Measurements from ENCODE around the gene TCEA2. TPM values are rescaled to one million over a fixed set of nuclear protein-coding genes. Genes with fewer than 3 reads are reported as not detected.
A peak's percentile ranks its signal among the peaks of the same experiment; 100 is the strongest.
"Not testable (repeated sequence)": the region's sequence is repeated elsewhere in the genome, so short reads cannot be mapped to it uniquely, and the experiment has no call there.

Gene TCEA2
- total and polyA plus RNA-seq, 7 experiments from 2014 or later = 22.2 to 73.2 (median 36.4) TPM

DNA sequence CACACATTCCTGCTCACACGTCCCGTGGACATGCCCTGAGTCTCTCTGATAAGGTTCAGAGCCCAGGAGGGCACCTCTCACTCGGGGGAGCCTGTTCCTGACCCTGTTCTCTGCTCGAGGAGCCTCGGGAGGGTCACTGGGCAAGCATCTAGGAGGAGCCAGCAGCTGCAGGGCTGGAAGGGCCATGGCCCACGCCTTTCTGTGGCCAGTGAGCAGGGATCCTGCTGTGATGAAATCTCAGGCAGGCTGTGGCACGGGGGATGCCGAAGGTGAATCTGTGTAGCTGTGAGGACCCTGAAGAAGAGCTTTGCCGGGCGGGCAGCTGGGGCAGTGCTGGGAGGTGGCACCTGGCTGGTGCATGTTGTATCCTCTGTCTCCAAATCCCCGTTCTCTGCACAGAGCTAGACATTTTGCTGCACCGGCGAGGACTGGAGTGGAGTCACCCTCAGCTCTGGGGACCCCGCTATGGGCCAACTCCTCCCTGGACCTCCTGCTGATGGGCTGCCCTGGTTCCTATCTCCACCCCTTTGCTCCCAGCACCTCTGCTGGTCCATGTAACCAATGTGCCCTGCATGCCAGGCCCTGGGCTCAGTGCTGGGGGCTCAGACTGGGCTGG lies 51.5 kb downstream of the TCEA2 start:
- H3K4me1 Mint-ChIP-seq = peaks cover 0 to 3% (median 0%) of the 10 kb centered on the region in 7 donors
- Histone ChIP-seq H3K27ac (ENCODE audit: low read depth, low read length) (no peak overlapping the region), H3K27me3 (ENCODE audit: control insufficient read depth in 2 of 2, insufficient read depth in 2 of 2, low read length in 2 of 2) (no peaks in the 10 kb centered on the region), H3K36me3 (ENCODE audit: control insufficient read depth in 2 of 3, insufficient read depth in 3 of 3, low read length in 3 of 3) (no peaks in the 10 kb centered on the region), H3K4me1 (ENCODE audit: control insufficient read depth in 2 of 2, insufficient read depth in 2 of 2, low read length in 2 of 2) (no peaks in the 10 kb centered on the region), H3K4me3 (ENCODE audit: low read length) (no peak overlapping the region), H3K9me3 (ENCODE audit: control insufficient read depth in 2 of 3, low read length in 3 of 3) (no peaks in the 10 kb centered on the region)
- DNase-seq (peak in 1 of 9 donors; percentile 18), ATAC-seq (no peak)
- CTCF ChIA-PET = no interaction called here
- H3K27ac Mint-ChIP-seq = peak overlapping the region in 1 of 9 donors; percentile 9
- H3K9me3 Mint-ChIP-seq = no peaks in the 10 kb centered on the region
- intact Hi-C loops (cut with micrococcal nuclease) = no loop called here
- POLR2A ChIA-PET = no interaction called here
- no peaks in the 10 kb centered on the region for H3K27me3 Mint-ChIP-seq
- no peaks in the 10 kb centered on the region for H3K36me3 Mint-ChIP-seq
- H3K4me3 Mint-ChIP-seq = no peak overlapping the region

DNA sequence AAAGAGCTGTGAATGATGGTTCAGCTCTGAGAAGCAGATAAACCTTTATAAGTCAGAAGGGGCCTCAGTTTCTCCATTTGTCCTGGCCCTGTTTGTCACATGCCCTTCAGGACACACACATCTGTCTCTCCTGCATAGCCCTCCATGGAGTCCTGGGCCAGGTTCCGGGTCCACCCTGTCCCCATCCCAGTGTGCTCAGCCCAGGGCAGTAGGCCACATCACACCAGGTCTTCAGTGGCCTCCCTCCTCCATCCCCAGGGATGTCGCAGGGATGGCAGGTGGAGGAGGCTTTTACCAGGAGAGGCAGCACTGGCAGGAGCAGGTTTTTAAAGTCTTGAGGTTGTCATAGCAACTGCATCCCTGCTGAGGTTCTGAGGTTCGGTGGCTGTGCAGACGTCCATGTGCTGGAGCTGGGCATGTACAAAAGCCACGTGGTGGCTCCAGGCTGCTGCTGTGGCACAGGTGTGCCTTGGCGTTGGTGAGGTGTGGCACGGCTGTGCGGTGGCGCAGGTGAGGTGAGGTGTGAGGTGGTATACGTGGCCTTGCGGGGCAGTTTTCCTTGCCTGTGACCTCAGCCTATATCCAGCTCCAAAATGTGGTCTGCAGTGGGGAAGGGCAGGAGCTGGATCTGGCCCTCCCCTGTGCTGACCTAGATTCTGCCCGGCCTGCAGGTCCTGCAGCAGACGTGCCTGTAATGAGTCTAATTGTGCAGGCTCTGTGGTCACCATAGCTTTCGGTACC lies 52.3 kb downstream of the TCEA2 start:
- Mint-ChIP-seq H3K9me3 (peaks cover 0 to 4% (median 0%) of the 10 kb centered on the region in 11 donors), H3K4me1 (peaks cover 0 to 7% (median 6%) of the 10 kb centered on the region in 7 donors), H3K36me3 (no peaks in the 10 kb centered on the region), H3K27me3 (peaks cover 0 to 3% (median 0%) of the 10 kb centered on the region in 5 donors), H3K4me3 (no peak overlapping the region), H3K27ac (no peak overlapping the region)
- Histone ChIP-seq H3K36me3 (ENCODE audit: control insufficient read depth in 2 of 3, insufficient read depth in 3 of 3, low read length in 3 of 3) (no peaks in the 10 kb centered on the region), H3K27me3 (ENCODE audit: control insufficient read depth in 2 of 2, insufficient read depth in 2 of 2, low read length in 2 of 2) (no peaks in the 10 kb centered on the region), H3K4me1 (ENCODE audit: control insufficient read depth in 2 of 2, insufficient read depth in 2 of 2, low read length in 2 of 2) (peaks cover 5 to 6% of the 10 kb centered on the region in 2 donors), H3K9me3 (ENCODE audit: control insufficient read depth in 2 of 3, low read length in 3 of 3) (no peaks in the 10 kb centered on the region), H3K4me3 (ENCODE audit: low read length) (no peak overlapping the region), H3K27ac (ENCODE audit: low read depth, low read length) (no peak overlapping the region)
- ChIA-PET CTCF (interaction anchor here (1.3 kb wide), 1 partner anchor 31 kb away, joined by 3 read pairs; the partner anchor contains the start of gene LKAAEAR1), POLR2A (interaction anchor here (1.0 kb wide), 1 partner anchor 76 kb away, joined by 4 read pairs; no protein-coding TSS in a partner anchor)
- intact Hi-C loops (cut with micrococcal nuclease) = no loop called here
- peak in 1 of 9 donors; percentile 18 for DNase-seq
- no peak for ATAC-seq

DNA sequence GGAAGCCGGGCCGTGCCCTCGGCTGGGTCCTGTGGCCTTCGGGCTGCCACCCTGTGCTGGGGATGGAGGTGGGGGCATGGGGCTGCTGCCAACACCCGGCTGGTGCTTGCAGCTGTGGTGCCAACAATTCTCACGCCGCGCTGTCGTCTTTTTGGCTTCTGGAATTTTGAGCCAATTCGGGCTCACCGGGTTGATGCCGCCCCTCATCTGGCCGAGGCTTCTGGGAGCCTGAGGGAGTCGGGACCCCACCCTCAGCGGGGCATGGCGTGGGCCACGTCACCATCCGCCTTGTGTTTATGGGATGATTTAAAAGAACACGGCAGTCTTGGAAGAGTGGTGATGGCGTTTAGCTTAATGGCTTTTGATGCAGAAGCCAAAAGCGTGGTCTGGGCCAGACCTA lies 53.0 kb downstream of the TCEA2 start:
- Histone ChIP-seq H3K4me3 (ENCODE audit: low read length) (no peak overlapping the region), H3K4me1 (ENCODE audit: control insufficient read depth in 2 of 2, insufficient read depth in 2 of 2, low read length in 2 of 2) (peaks cover 5 to 9% of the 10 kb centered on the region in 2 donors), H3K36me3 (ENCODE audit: control insufficient read depth in 2 of 3, insufficient read depth in 3 of 3, low read length in 3 of 3) (no peaks in the 10 kb centered on the region), H3K27me3 (ENCODE audit: control insufficient read depth in 2 of 2, insufficient read depth in 2 of 2, low read length in 2 of 2) (no peaks in the 10 kb centered on the region), H3K27ac (ENCODE audit: low read depth, low read length) (no peak overlapping the region), H3K9me3 (ENCODE audit: control insufficient read depth in 2 of 3, low read length in 3 of 3) (no peaks in the 10 kb centered on the region)
- Mint-ChIP-seq H3K27me3 (peaks cover 0 to 5% (median 0%) of the 10 kb centered on the region in 5 donors), H3K9me3 (peaks cover 0 to 4% (median 0%) of the 10 kb centered on the region in 11 donors), H3K27ac (peak overlapping the region in 1 of 9 donors; percentile 18), H3K4me1 (peaks cover 0 to 10% (median 8%) of the 10 kb centered on the region in 7 donors), H3K36me3 (no peaks in the 10 kb centered on the region), H3K4me3 (no peak overlapping the region)
- POLR2A ChIA-PET = interaction anchor here (1.0 kb wide), 1 partner anchor 76 kb away, joined by 4 read pairs; no protein-coding TSS in a partner anchor
- ATAC-seq = no peak
- peak in 2 of 9 donors; percentile 1 to 15 for DNase-seq
- intact Hi-C loops (cut with micrococcal nuclease) = no loop called here
- CTCF ChIA-PET = interaction anchor here (1.3 kb wide), 1 partner anchor 32 kb away, joined by 3 read pairs; the partner anchor contains the start of gene LKAAEAR1

GRCh38 chr20:64116541-64117431 lies 53.8 kb downstream of the TCEA2 start:
- Histone ChIP-seq H3K27ac (ENCODE audit: low read depth, low read length) (no peak overlapping the region), H3K27me3 (ENCODE audit: control insufficient read depth in 2 of 2, insufficient read depth in 2 of 2, low read length in 2 of 2) (no peaks in the 10 kb centered on the region), H3K4me1 (ENCODE audit: control insufficient read depth in 2 of 2, insufficient read depth in 2 of 2, low read length in 2 of 2) (peaks cover 5 to 9% of the 10 kb centered on the region in 2 donors), H3K4me3 (ENCODE audit: low read length) (no peak overlapping the region), H3K9me3 (ENCODE audit: control insufficient read depth in 2 of 3, low read length in 3 of 3) (no peaks in the 10 kb centered on the region), H3K36me3 (ENCODE audit: control insufficient read depth in 2 of 3, insufficient read depth in 3 of 3, low read length in 3 of 3) (no peaks in the 10 kb centered on the region)
- ATAC-seq (no peak), DNase-seq (peak in 1 of 9 donors; percentile 14)
- H3K36me3 Mint-ChIP-seq = no peaks in the 10 kb centered on the region
- H3K9me3 Mint-ChIP-seq = peaks cover 0 to 4% (median 0%) of the 10 kb centered on the region in 11 donors
- ChIA-PET CTCF (interaction anchor here (1.3 kb wide), 1 partner anchor 33 kb away, joined by 3 read pairs; the partner anchor contains the start of gene LKAAEAR1), POLR2A (no interaction called here)
- H3K27ac Mint-ChIP-seq = no peak overlapping the region
- H3K4me3 Mint-ChIP-seq = no peak overlapping the region
- peaks cover 0 to 10% (median 8%) of the 10 kb centered on the region in 7 donors for H3K4me1 Mint-ChIP-seq
- H3K27me3 Mint-ChIP-seq = peaks cover 0 to 10% (median 0%) of the 10 kb centered on the region in 5 donors
- intact Hi-C loops (cut with micrococcal nuclease) = no loop called here

DNA sequence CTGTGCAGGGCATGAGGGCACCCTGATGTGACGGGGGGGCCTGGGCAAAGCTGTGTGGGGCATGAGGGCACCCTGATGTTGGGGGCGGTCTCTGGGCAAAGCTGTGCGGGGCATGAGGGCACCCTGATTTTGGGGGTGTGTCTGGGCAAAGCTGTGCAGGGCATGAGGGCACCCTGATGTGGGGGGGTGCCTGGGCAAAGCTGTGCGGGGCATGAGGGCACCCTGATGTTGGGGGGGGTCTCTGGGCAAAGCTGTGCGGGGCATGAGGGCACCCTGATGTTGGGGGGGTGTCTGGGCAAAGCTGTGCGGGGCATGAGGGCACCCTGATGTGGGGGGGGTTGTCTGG lies 54.4 kb downstream of the TCEA2 start:
- CTCF ChIA-PET; H3K27me3 ChIP-seq (ENCODE audit: control insufficient read depth in 2 of 2, insufficient read depth in 2 of 2, low read length in 2 of 2): not testable (repeated sequence)

DNA sequence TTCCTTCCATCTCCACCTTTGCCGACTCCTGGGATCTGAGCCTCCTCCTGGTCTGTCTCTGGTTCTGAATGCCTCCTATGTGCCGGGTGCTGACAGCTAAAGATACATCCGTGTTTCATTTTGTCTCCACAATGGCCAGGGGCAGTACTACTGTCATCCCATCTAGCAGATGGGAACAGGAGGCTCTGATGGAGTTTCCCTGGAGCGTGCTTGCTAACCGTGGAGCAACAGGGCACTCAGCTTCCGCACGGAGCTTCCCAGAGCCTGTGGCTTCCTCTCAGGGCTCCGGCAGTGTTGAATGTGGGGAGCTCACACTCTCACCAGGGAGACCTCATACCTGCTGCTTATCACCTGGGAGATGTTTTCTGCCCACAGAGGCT lies 56.3 kb downstream of the TCEA2 start:
- DNase-seq = peak in 1 of 9 donors; percentile 17
- H3K9me3 ChIP-seq (ENCODE audit: control insufficient read depth in 2 of 3, low read length in 3 of 3) = no peaks in the 10 kb centered on the region
- Mint-ChIP-seq H3K27me3 (peaks cover 0 to 26% (median 0%) of the 10 kb centered on the region in 5 donors), H3K36me3 (no peaks in the 10 kb centered on the region), H3K9me3 (peaks cover 0 to 4% (median 0%) of the 10 kb centered on the region in 11 donors), H3K27ac (peak overlapping the region in 1 of 9 donors; percentile 67), H3K4me3 (peak overlapping the region in 2 of 10 donors; percentile 12 to 76), H3K4me1 (peaks cover 0 to 10% (median 8%) of the 10 kb centered on the region in 7 donors)
- ATAC-seq = no peak
- no peaks in the 10 kb centered on the region for H3K36me3 ChIP-seq (ENCODE audit: control insufficient read depth in 2 of 3, insufficient read depth in 3 of 3, low read length in 3 of 3)
- no peak overlapping the region for H3K4me3 ChIP-seq (ENCODE audit: low read length)
- H3K4me1 ChIP-seq (ENCODE audit: control insufficient read depth in 2 of 2, insufficient read depth in 2 of 2, low read length in 2 of 2) = peaks cover 5 to 9% of the 10 kb centered on the region in 2 donors
- intact Hi-C loops (cut with micrococcal nuclease) = no loop called here
- no peaks in the 10 kb centered on the region for H3K27me3 ChIP-seq (ENCODE audit: control insufficient read depth in 2 of 2, insufficient read depth in 2 of 2, low read length in 2 of 2)
- ChIA-PET CTCF (interaction anchor here (2.4 to 4.7 kb wide), 2 partner anchors 36 to 80 kb away, joined by 32 to 55 read pairs; partner anchors contain the start of gene LKAAEAR1), POLR2A (interaction anchor here (0.6 to 2.6 kb wide), 4 partner anchors 36 to 210 kb away, joined by 3 to 18 read pairs (median 8); partner anchors contain the start of gene LKAAEAR1)
- no peak overlapping the region for H3K27ac ChIP-seq (ENCODE audit: low read depth, low read length)

More for the DNA sequence above, 54.4 kb downstream of the TCEA2 start:
- H3K4me1 ChIP-seq (ENCODE audit: control insufficient read depth in 2 of 2, insufficient read depth in 2 of 2, low read length in 2 of 2); ATAC-seq; H3K27ac Mint-ChIP-seq; H3K9me3 Mint-ChIP-seq; H3K4me1 Mint-ChIP-seq; H3K9me3 ChIP-seq (ENCODE audit: control insufficient read depth in 2 of 3, low read length in 3 of 3); intact Hi-C loops (cut with micrococcal nuclease); H3K36me3 Mint-ChIP-seq; H3K27ac ChIP-seq (ENCODE audit: low read depth, low read length); H3K4me3 Mint-ChIP-seq; POLR2A ChIA-PET; H3K4me3 ChIP-seq (ENCODE audit: low read length); H3K36me3 ChIP-seq (ENCODE audit: control insufficient read depth in 2 of 3, insufficient read depth in 3 of 3, low read length in 3 of 3): not testable (repeated sequence)
- DNase-seq = peak in 1 of 9 donors; percentile 3
- peaks cover 0 to 15% (median 0%) of the 10 kb centered on the region in 5 donors for H3K27me3 Mint-ChIP-seq
